Lower lobe of right lung (tissue), 2 donors: ENCODE results near the gene ERI3. TPM values are rescaled to one million over a fixed set of nuclear protein-coding genes. Genes with fewer than 3 reads are reported as not detected.

Experiments
- ATAC-seq, 2 donors: fragments of 200-7000 bp; cut with Tn5 transposase; one replicate each; pipeline ENCODE4 v1.9.1; 2020 to 2022; ENCODE audit warnings: mild to moderate bottlenecking in 2 of 2, moderate library complexity in 2 of 2
- DNase-seq: peaks from one replicate; pipeline ENCODE4 v3.0.0-alpha.2; 2020
- H3K27ac ChIP-seq: fragments of 200-600 bp; one replicate; pipeline ENCODE4 v1.8.0; 2022
- H3K27me3 ChIP-seq: fragments of 200-600 bp; one replicate; pipeline ENCODE4 v1.8.0; 2022; ENCODE audit warnings: low read depth
- H3K36me3 ChIP-seq: fragments of 200-600 bp; one replicate; pipeline ENCODE4 v1.8.0; 2022; ENCODE audit warnings: mild to moderate bottlenecking
- H3K4me1 ChIP-seq: fragments of 200-600 bp; one replicate; pipeline ENCODE4 v1.8.0; 2022
- H3K4me3 ChIP-seq: fragments of 200-600 bp; one replicate; pipeline ENCODE4 v1.8.0; 2022; ENCODE audit warnings: mild to moderate bottlenecking
- H3K9me3 ChIP-seq: fragments of 200-600 bp; one replicate; pipeline ENCODE4 v1.8.0; 2022
- CTCF ChIP-seq: fragments of 200-600 bp; IDR thresholded peaks from one replicate; pipeline ENCODE4 v1.8.0; 2022; ENCODE audit warnings: antibody characterized with exemption, mild to moderate bottlenecking
- intact Hi-C: fragments of 100-400 bp; cut with DNase I; formaldehyde crosslinking; loops from one replicate; pipeline ENCODE4 v1.11.0; 2022
- total RNA-seq: library from RNA; stranded (reverse); fragmentation: NEBNext Ultra II Directional; extraction: Animal tissue kit (Norgen Biotek cat#: 25700); gene quantifications from one replicate; pipeline ENCODE4 v1.2.1, GENCODE V29; 2021
- donor health status: DM: no; HTN: yes; CAD: no; lungs with severe emphysema.

The ERI3 gene
- total RNA-seq, 1 donor from 2014 or later, result 36.3 TPM

DNA sequence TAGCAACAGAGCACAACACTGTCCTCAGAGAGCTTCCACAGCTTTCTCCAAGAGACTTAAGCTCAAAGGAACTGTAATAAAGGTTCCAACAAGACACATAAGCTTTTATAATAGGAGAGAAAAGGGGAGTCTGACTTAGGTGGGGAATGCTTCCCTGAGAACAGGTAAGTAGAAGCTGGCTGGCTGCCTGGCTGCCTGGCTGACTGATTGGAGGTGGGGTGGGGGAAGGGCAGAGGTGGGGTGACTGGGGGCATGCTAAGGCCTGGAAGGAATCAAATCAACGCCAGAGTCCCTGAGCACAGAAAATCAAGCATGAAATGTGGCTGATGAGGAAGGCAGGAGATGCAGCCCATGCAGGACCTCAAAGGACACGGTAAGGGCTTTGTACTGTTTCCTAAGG is 96.0 kb downstream of the ERI3 start:
- TF ChIP-seq CTCF, result no peak

GRCh38 chr1:44256762-44257554 is 98.1 kb downstream of the ERI3 start:
- TF ChIP-seq CTCF, result no peak
- DNase-seq (no peak), ATAC-seq (no peak)
- H3K4me1 ChIP-seq, result peaks cover 9% of the 10 kb centered on the region
- peaks cover 16% of the 10 kb centered on the region for H3K36me3 ChIP-seq
- H3K27ac ChIP-seq, result no peak overlapping the region
- intact Hi-C loops, result no loop called here
- no peaks in the 10 kb centered on the region for H3K9me3 ChIP-seq
- no peak overlapping the region for H3K4me3 ChIP-seq
- no peaks in the 10 kb centered on the region for H3K27me3 ChIP-seq

More for the DNA sequence above, 96.0 kb downstream of the ERI3 start:
- no peak for ATAC-seq
- no peaks in the 10 kb centered on the region for H3K27me3 ChIP-seq
- H3K4me3 ChIP-seq, result no peak overlapping the region
- peaks cover 16% of the 10 kb centered on the region for H3K36me3 ChIP-seq
- H3K4me1 ChIP-seq, result peaks cover 24% of the 10 kb centered on the region
- DNase-seq, result no peak
- no peak overlapping the region for H3K27ac ChIP-seq
- no peaks in the 10 kb centered on the region for H3K9me3 ChIP-seq
- intact Hi-C loops, result no loop called here

DNA sequence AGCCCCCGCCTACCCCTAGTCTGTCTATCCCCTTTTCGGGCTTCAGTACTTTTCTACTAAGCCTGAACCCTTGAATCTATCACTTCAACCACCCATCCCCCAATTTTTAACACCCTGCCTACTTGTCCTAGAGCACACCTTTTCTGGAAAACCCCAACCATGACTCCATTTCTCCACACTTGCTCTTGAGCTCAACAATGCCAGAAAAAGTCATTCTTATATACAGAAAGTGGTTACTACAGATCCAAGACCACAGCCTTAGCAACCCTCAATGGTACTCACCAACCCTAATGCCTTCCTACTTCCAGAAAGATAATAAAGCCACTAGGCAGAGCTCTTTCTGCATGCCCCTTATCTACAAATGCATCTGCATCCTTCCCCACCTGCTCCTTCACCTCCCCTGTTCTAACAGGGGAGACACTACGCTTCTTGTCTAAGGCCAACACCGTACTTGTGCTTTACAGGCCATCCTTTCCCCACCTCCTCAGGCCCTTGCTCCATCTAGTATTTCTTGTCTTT is 100.6 kb downstream of the ERI3 start:
- intact Hi-C loops, result no loop called here
- Histone ChIP-seq H3K4me1 (no peaks in the 10 kb centered on the region), H3K4me3 (no peak overlapping the region), H3K36me3 (peaks cover 16% of the 10 kb centered on the region), H3K27ac (no peak overlapping the region), H3K27me3 (no peaks in the 10 kb centered on the region), H3K9me3 (no peaks in the 10 kb centered on the region)
- TF ChIP-seq CTCF, result no peak
- DNase-seq (no peak), ATAC-seq (no peak)

DNA sequence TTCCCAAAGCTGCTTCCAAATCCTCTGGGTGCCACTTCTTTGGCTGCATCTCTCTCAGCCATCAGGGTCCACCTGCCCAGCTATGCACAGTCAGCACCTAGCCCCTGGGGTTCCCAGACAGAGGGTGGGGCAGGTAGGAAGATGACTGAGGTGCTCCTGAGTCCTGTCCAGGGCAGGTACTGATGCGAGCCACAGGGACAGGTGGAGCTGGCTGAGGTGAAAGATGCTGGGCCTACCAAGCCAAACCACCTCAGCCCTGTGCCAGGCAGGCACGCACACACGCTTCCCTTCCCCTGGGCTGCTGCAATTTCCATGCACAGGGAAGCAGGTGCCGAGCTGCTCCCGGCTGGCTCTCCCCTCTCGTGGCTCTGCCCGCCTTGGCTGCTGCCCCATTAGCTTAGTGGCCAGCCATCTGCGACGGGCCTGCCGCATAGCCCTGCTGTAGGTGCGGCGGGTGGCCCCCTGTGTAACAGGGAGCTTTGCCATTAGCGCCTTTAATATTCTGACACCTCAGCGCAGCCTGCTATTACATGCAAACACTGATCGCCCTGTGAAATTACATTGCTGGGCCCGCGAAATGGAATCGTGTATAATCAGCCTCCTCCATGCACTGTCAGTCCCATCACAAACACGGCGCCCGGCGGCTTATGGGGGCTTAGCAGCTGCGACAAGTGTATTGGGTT is 102.9 kb downstream of the ERI3 start:
- H3K4me1 ChIP-seq, result no peaks in the 10 kb centered on the region
- no peak overlapping the region for H3K27ac ChIP-seq
- peaks cover 25% of the 10 kb centered on the region for H3K36me3 ChIP-seq
- DNase-seq (no peak), ATAC-seq (no peak)
- TF ChIP-seq CTCF, result no peak
- no peak overlapping the region for H3K4me3 ChIP-seq
- H3K27me3 ChIP-seq, result no peaks in the 10 kb centered on the region
- no peaks in the 10 kb centered on the region for H3K9me3 ChIP-seq
- intact Hi-C loops, result no loop called here

DNA sequence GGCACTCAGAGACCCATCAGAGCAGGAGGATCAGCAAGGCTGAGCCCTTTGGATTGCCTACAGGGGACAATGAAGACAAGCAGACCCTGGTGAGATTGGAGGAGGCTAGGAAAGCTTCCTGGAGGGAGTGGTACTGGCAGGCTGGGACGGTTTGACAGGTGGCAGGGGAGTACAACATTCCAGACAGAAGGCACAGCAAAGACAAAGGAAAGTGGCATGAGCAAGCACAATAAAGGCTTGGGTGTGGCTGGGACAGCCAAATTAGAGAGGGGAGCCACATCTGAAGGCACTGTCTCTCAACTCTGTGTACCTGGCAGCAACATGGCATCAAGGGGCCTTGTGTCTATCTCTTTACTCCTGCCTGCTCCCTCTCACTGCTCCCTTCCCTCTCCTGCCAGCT is 103.6 kb downstream of the ERI3 start:
- Histone ChIP-seq H3K27me3 (no peaks in the 10 kb centered on the region), H3K9me3 (no peaks in the 10 kb centered on the region), H3K27ac (no peak overlapping the region), H3K4me3 (no peak overlapping the region), H3K4me1 (no peaks in the 10 kb centered on the region), H3K36me3 (peaks cover 28% of the 10 kb centered on the region)
- no peak for ATAC-seq
- intact Hi-C loops, result no loop called here
- TF ChIP-seq CTCF, result no peak
- DNase-seq, result no peak
